Measurements from ENCODE around the gene SLC26A1.

DNA sequence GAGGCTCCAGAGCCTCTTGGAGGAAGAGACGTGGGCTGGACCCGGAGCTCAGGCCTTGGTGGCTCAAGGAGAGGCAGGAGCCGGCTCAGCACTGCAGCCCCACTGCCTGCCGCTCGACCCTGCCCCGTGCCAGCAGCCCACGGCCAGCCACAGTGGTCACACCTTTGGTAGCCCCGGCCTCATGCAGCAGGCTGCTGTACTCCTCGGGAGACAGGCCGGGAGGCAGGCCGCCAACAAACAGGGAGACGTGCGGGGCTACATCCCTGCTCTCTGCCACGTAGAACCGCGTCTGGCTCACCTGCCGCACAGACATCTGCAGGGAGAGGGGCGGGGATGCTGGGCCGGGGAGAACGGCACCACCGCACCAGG lies 27.5 kb downstream of the SLC26A1 start:
- TF ChIP-seq, protein P1, sequence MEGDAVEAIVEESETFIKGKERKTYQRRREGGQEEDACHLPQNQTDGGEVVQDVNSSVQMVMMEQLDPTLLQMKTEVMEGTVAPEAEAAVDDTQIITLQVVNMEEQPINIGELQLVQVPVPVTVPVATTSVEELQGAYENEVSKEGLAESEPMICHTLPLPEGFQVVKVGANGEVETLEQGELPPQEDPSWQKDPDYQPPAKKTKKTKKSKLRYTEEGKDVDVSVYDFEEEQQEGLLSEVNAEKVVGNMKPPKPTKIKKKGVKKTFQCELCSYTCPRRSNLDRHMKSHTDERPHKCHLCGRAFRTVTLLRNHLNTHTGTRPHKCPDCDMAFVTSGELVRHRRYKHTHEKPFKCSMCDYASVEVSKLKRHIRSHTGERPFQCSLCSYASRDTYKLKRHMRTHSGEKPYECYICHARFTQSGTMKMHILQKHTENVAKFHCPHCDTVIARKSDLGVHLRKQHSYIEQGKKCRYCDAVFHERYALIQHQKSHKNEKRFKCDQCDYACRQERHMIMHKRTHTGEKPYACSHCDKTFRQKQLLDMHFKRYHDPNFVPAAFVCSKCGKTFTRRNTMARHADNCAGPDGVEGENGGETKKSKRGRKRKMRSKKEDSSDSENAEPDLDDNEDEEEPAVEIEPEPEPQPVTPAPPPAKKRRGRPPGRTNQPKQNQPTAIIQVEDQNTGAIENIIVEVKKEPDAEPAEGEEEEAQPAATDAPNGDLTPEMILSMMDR (IDR thresholded peaks at IDR 0.05), result no peak
- TF ChIP-seq POLR2A (IDR thresholded peaks at IDR 0.05), result no peak

All from tibial nerve (tissue), 3 donors.